ENCODE results near the gene PRKAG1.

PRKAG1 gene

DNA sequence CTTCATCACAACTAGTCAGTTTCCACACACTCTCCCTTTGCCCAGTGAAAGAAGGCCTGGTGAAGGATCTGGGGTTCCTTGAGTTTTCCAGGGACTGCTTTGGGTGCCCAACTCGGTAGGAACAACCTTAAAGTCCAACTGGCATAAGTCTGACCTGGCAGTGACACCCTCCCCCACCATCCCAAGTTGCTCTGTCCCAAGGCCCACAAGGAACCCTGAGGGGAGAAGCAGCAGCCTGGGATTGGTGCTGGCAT, 40.4 kb upstream of the PRKAG1 start:
- TF ChIP-seq, protein P1, sequence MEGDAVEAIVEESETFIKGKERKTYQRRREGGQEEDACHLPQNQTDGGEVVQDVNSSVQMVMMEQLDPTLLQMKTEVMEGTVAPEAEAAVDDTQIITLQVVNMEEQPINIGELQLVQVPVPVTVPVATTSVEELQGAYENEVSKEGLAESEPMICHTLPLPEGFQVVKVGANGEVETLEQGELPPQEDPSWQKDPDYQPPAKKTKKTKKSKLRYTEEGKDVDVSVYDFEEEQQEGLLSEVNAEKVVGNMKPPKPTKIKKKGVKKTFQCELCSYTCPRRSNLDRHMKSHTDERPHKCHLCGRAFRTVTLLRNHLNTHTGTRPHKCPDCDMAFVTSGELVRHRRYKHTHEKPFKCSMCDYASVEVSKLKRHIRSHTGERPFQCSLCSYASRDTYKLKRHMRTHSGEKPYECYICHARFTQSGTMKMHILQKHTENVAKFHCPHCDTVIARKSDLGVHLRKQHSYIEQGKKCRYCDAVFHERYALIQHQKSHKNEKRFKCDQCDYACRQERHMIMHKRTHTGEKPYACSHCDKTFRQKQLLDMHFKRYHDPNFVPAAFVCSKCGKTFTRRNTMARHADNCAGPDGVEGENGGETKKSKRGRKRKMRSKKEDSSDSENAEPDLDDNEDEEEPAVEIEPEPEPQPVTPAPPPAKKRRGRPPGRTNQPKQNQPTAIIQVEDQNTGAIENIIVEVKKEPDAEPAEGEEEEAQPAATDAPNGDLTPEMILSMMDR (conservative IDR thresholded peaks at IDR 0.05; ENCODE audit: low read length) = no peak
- no peak for TF ChIP-seq EZH2phosphoT487 (IDR thresholded peaks at IDR 0.05; ENCODE audit: borderline replicate concordance)
- peaks cover 30% of the 10 kb centered on the region for H3K4me1 ChIP-seq (ENCODE audit: insufficient read depth, low read length, poor library complexity, severe bottlenecking)
- H3K4me3 ChIP-seq (ENCODE audit: low read length, poor library complexity, severe bottlenecking) = peak overlapping the region; percentile 86
- H3F3A ChIP-seq (ENCODE audit: low read depth) = no peaks in the 10 kb centered on the region
- H3K9me2 ChIP-seq (replicated peaks; ENCODE audit: low read depth, low read length) = no peaks in the 10 kb centered on the region
- no peak overlapping the region for H2AFZ ChIP-seq (ENCODE audit: low read length)
- peaks cover 60% of the 10 kb centered on the region for H4K20me1 ChIP-seq (ENCODE audit: insufficient read depth, low read length, poor library complexity, severe bottlenecking)
- H3K9ac ChIP-seq (ENCODE audit: low read depth, low read length, poor library complexity, severe bottlenecking) = peak overlapping the region; percentile 94
- H3K79me2 ChIP-seq (ENCODE audit: insufficient read depth, low read length) = peaks cover 76% of the 10 kb centered on the region
- peaks cover 14% of the 10 kb centered on the region for H3K36me3 ChIP-seq (ENCODE audit: insufficient read depth, low read length)
- no peaks in the 10 kb centered on the region for H3K9me3 ChIP-seq (ENCODE audit: insufficient read depth, low read depth, low read length)
- peak overlapping the region; percentile 99 for H3K4me2 ChIP-seq (ENCODE audit: low read depth, low read length, poor library complexity, severe bottlenecking)
- peaks cover 12% of the 10 kb centered on the region for H3K27me3 ChIP-seq (ENCODE audit: insufficient read depth, low read length, poor library complexity, severe bottlenecking)

DNA sequence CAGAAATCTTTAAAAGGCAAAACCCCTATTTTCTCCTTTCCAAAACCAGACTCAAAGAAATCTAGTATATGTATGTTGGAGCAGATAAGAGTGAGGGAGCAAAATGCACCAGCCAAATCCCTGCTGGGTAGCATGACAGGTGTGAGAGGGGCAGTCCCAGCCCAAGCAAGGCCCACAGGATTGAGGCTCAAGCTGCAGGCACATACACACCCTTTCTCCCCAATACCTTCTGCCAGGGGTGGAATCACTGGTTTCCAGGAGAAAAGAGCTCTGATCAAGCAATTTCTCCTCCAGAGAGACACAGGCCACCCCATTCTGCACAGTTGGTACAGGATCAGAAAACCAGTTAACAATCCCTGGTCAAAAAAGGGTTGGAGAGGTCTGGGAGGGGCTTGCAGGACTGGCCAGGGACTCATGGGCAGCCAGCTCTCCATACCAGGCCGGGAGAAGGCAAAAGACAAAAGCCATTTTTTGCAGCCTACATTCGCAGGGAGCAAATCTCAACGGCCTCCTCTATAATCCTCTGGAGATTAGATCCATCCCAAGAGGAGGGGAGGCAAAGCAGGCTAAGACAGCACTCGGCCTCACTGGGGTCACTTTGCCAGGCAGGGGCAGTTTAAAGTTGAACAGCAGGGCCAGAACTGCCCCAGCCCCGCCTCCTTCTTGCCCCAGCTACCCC, 39.9 kb upstream of the PRKAG1 start:
- no peak overlapping the region for H2AFZ ChIP-seq (ENCODE audit: low read length)
- peak overlapping the region; percentile 94 for H3K9ac ChIP-seq (ENCODE audit: low read depth, low read length, poor library complexity, severe bottlenecking)
- no peaks in the 10 kb centered on the region for H3K9me2 ChIP-seq (replicated peaks; ENCODE audit: low read depth, low read length)
- peak overlapping the region; percentile 99 for H3K4me2 ChIP-seq (ENCODE audit: low read depth, low read length, poor library complexity, severe bottlenecking)
- peak overlapping the region; percentile 86 for H3K4me3 ChIP-seq (ENCODE audit: low read length, poor library complexity, severe bottlenecking)
- peaks cover 12% of the 10 kb centered on the region for H3K27me3 ChIP-seq (ENCODE audit: insufficient read depth, low read length, poor library complexity, severe bottlenecking)
- no peaks in the 10 kb centered on the region for H3K9me3 ChIP-seq (ENCODE audit: insufficient read depth, low read depth, low read length)
- no peaks in the 10 kb centered on the region for H3F3A ChIP-seq (ENCODE audit: low read depth)
- peaks cover 18% of the 10 kb centered on the region for H3K36me3 ChIP-seq (ENCODE audit: insufficient read depth, low read length)
- TF ChIP-seq, protein P1 (conservative IDR thresholded peaks at IDR 0.05; ENCODE audit: low read length) = no peak
- TF ChIP-seq EZH2phosphoT487 (IDR thresholded peaks at IDR 0.05; ENCODE audit: borderline replicate concordance) = no peak
- H3K79me2 ChIP-seq (ENCODE audit: insufficient read depth, low read length) = peaks cover 80% of the 10 kb centered on the region
- peaks cover 65% of the 10 kb centered on the region for H4K20me1 ChIP-seq (ENCODE audit: insufficient read depth, low read length, poor library complexity, severe bottlenecking)
- H3K4me1 ChIP-seq (ENCODE audit: insufficient read depth, low read length, poor library complexity, severe bottlenecking) = peaks cover 30% of the 10 kb centered on the region

DNA sequence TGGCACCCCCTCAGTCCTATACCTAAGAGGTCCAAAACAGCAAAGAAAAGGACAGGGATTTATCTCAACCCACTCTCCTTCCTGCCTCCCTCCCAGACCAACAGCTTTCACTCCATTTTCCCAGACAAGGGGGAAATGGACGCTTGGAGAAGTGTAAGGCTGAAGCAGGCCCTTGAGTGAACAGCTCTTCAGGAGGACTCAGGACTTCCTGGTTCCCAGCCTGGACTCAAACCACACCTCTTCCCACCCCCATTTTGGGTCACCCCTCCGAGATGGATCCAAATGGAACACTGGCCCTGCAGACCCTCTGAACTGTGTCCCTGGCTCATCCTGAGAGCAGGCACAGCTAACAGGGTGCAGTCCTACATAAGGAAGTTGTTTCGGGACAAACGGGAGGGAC, 39.3 kb upstream of the PRKAG1 start:
- Histone ChIP-seq H3K9ac (ENCODE audit: low read depth, low read length, poor library complexity, severe bottlenecking) (peak overlapping the region; percentile 94), H3K9me2 (replicated peaks; ENCODE audit: low read depth, low read length) (no peaks in the 10 kb centered on the region), H3K79me2 (ENCODE audit: insufficient read depth, low read length) (peaks cover 86% of the 10 kb centered on the region), H3K4me2 (ENCODE audit: low read depth, low read length, poor library complexity, severe bottlenecking) (peak overlapping the region; percentile 99), H3K4me1 (ENCODE audit: insufficient read depth, low read length, poor library complexity, severe bottlenecking) (peaks cover 30% of the 10 kb centered on the region), H3K36me3 (ENCODE audit: insufficient read depth, low read length) (peaks cover 24% of the 10 kb centered on the region), H3F3A (ENCODE audit: low read depth) (no peaks in the 10 kb centered on the region), H3K4me3 (ENCODE audit: low read length, poor library complexity, severe bottlenecking) (peak overlapping the region; percentile 86), H2AFZ (ENCODE audit: low read length) (no peak overlapping the region), H4K20me1 (ENCODE audit: insufficient read depth, low read length, poor library complexity, severe bottlenecking) (peaks cover 70% of the 10 kb centered on the region), H3K9me3 (ENCODE audit: insufficient read depth, low read depth, low read length) (no peaks in the 10 kb centered on the region), H3K27me3 (ENCODE audit: insufficient read depth, low read length, poor library complexity, severe bottlenecking) (peaks cover 12% of the 10 kb centered on the region)
- TF ChIP-seq, protein P1 (conservative IDR thresholded peaks at IDR 0.05; ENCODE audit: low read length) = no peak
- no peak for TF ChIP-seq EZH2phosphoT487 (IDR thresholded peaks at IDR 0.05; ENCODE audit: borderline replicate concordance)

All from Loucy (cell line).